Upper lobe of right lung (tissue), 1 donor: ENCODE results near the gene ELF3. TPM values are rescaled to one million over a fixed set of nuclear protein-coding genes. Genes with fewer than 3 reads are reported as not detected.
A peak's percentile ranks its signal among the peaks of the same experiment; 100 is the strongest.

Experiments used
- ATAC-seq: fragments of 200-7000 bp; cut with Tn5 transposase; one replicate; pipeline ENCODE4 v1.9.1; 2020; ENCODE audit warnings: mild to moderate bottlenecking, moderate library complexity
- DNase-seq: peaks from one replicate; pipeline ENCODE4 v3.0.0-alpha.2; 2020
- H3K27ac ChIP-seq: fragments of 200-600 bp; one replicate; pipeline ENCODE4 v1.8.0; 2022
- H3K27me3 ChIP-seq: fragments of 200-600 bp; one replicate; pipeline ENCODE4 v1.8.0; 2022; ENCODE audit warnings: mild to moderate bottlenecking
- H3K36me3 ChIP-seq: fragments of 200-600 bp; one replicate; pipeline ENCODE4 v1.8.0; 2022
- H3K4me1 ChIP-seq: fragments of 200-600 bp; one replicate; pipeline ENCODE4 v1.8.0; 2022
- H3K4me3 ChIP-seq: fragments of 200-600 bp; one replicate; pipeline ENCODE4 v1.8.0; 2022; ENCODE audit warnings: mild to moderate bottlenecking
- H3K9me3 ChIP-seq: fragments of 200-600 bp; one replicate; pipeline ENCODE4 v1.8.0; 2022
- CTCF ChIP-seq: fragments of 200-600 bp; IDR thresholded peaks from one replicate; pipeline ENCODE4 v1.8.0; 2022; ENCODE audit warnings: antibody characterized with exemption
- intact Hi-C: fragments of 100-400 bp; cut with DNase I; formaldehyde crosslinking; loops from one replicate; pipeline ENCODE4 v1.11.0; 2022
- total RNA-seq: library from RNA; stranded (reverse); fragmentation: NEBNext Ultra II Directional; extraction: Animal tissue kit (Norgen Biotek cat#: 25700); gene quantifications from one replicate; pipeline ENCODE4 v1.2.1, GENCODE V29; 2021
- donor health status: DM: no; HTN: yes; CAD: no; lungs with severe emphysema.

ELF3 gene
- total RNA-seq, 1 donor from 2014 or later, result 62.9 TPM

- ATAC-seq, result peak; percentile 1
- no peaks in the 10 kb centered on the region for H3K9me3 ChIP-seq
- TF ChIP-seq CTCF, result no peak
- intact Hi-C loops, result no loop called here
- H3K4me3 ChIP-seq, result no peak overlapping the region
- peak overlapping the region; percentile 51 for H3K27ac ChIP-seq
- no peaks in the 10 kb centered on the region for H3K27me3 ChIP-seq
- peaks cover 4% of the 10 kb centered on the region for H3K4me1 ChIP-seq
- no peak for DNase-seq
- no peaks in the 10 kb centered on the region for H3K36me3 ChIP-seq
These were observed 35.3 kb downstream of the ELF3 start for GRCh38 chr1:202045705-202046104.

GRCh38 chr1:202046227-202046626, 35.8 kb downstream of the ELF3 start:
- Histone ChIP-seq H3K9me3 (no peaks in the 10 kb centered on the region), H3K27me3 (no peaks in the 10 kb centered on the region), H3K4me1 (peaks cover 4% of the 10 kb centered on the region), H3K36me3 (no peaks in the 10 kb centered on the region), H3K27ac (peak overlapping the region; percentile 61), H3K4me3 (no peak overlapping the region)
- DNase-seq (peak; percentile 93), ATAC-seq (peak; percentile 91)
- TF ChIP-seq CTCF, result no peak
- intact Hi-C loops, result no loop called here

DNA sequence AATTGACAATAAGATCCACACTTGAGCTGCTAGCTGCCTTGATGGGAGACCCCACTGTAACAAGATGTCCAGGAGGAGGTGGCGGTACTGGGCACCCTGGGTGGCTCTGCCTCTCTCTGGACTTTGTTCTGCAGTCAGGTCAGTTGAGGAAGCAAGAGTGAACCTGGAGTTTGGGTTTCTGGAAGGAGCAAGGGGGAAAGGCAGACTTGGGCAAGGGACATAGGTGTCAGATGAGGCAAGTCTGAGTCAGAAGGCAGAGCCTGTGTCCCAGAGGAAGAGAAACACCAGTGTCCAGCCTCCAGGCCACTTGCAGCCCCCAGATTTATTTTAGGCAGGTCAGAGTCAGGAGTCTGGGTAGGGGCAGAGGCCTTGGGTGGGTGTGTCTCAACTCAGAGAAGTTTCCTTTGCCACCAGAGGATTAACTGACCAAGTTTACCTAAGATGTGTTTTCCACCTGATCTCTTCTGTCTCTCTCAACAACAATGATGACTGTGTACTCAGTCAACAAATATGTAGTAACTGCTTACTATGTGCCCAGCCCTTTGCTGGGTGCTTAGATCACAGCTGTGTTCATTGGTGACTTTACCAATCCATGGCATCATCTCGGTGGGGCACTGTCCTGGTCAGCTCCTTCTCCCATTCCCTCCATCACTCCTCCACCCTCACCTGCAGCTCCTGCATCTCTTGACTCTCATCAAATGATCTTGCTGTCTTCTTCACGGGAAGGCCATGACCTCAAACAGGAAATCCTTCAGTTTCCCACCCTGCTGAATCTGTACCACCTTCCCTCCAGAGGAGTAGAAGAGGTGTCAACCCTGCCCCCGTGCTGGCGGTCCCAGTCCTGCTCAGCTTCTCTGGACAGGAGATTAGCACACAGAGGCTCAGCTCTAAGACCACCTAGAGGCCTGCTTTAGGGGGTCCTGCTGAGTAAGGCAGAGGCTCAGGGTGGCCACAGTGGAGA, 36.6 kb downstream of the ELF3 start:
- no peak overlapping the region for H3K4me3 ChIP-seq
- no peak for TF ChIP-seq CTCF
- DNase-seq (no peak), ATAC-seq (no peak)
- H3K27ac ChIP-seq, result peak overlapping the region; percentile 61
- H3K36me3 ChIP-seq, result no peaks in the 10 kb centered on the region
- peaks cover 4% of the 10 kb centered on the region for H3K4me1 ChIP-seq
- intact Hi-C loops, result no loop called here
- no peaks in the 10 kb centered on the region for H3K9me3 ChIP-seq
- no peaks in the 10 kb centered on the region for H3K27me3 ChIP-seq

GRCh38 chr1:202047977-202048376, 37.6 kb downstream of the ELF3 start:
- TF ChIP-seq CTCF, result no peak
- peaks cover 4% of the 10 kb centered on the region for H3K4me1 ChIP-seq
- DNase-seq (no peak), ATAC-seq (no peak)
- no peak overlapping the region for H3K27ac ChIP-seq
- intact Hi-C loops, result no loop called here
- H3K36me3 ChIP-seq, result no peaks in the 10 kb centered on the region
- no peak overlapping the region for H3K4me3 ChIP-seq
- no peaks in the 10 kb centered on the region for H3K9me3 ChIP-seq
- H3K27me3 ChIP-seq, result no peaks in the 10 kb centered on the region

DNA sequence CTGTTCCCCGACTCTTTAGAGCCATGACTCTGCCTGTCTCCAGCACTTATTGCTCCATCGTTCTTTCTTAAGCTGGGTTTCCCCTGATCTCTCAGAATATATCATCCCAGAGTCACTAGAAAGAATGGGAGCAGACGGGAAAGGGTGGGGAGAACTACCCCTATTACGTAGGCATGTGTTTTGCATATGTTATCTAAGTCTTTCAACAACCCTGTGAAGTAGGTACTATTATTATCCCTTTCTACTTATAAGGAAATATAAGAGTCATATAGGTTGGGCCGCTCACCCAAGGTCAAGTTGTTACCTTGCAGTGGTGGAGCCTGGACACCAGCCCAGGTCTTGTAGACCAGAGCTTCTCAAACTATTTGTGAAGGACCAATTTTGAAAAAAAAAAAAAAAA, 38.7 kb downstream of the ELF3 start:
- no peaks in the 10 kb centered on the region for H3K27me3 ChIP-seq
- H3K27ac ChIP-seq, result peak overlapping the region; percentile 71
- no peaks in the 10 kb centered on the region for H3K36me3 ChIP-seq
- peak; percentile 71 for DNase-seq
- H3K9me3 ChIP-seq, result no peaks in the 10 kb centered on the region
- intact Hi-C loops, result no loop called here
- TF ChIP-seq CTCF, result no peak
- H3K4me1 ChIP-seq, result peaks cover 4% of the 10 kb centered on the region
- H3K4me3 ChIP-seq, result no peak overlapping the region
- ATAC-seq, result peak; percentile 64
